22Rv1 (cell line): ENCODE results near the gene NEDD4L.
"Not testable (repeated sequence)": the region's sequence is repeated elsewhere in the genome, so short reads cannot be mapped to it uniquely, and the experiment has no call there.

Experiments used
- H3K27ac ChIP-seq: fragments of 450-650 bp; 2 replicates; pipeline ENCODE4 v1.5.1; 2017
- ZFX ChIP-seq: fragments of 450-650 bp; IDR thresholded peaks from 2 replicates; pipeline ENCODE4 v1.6.1; 2017; ENCODE audit warnings: antibody characterized with exemption, borderline replicate concordance
- TF ChIP-seq, protein P1 (sequence below): fragments of 450-650 bp; IDR thresholded peaks from 2 replicates; pipeline ENCODE4 v1.5.1; 2017; ENCODE audit warnings: mild to moderate bottlenecking

Gene NEDD4L

DNA sequence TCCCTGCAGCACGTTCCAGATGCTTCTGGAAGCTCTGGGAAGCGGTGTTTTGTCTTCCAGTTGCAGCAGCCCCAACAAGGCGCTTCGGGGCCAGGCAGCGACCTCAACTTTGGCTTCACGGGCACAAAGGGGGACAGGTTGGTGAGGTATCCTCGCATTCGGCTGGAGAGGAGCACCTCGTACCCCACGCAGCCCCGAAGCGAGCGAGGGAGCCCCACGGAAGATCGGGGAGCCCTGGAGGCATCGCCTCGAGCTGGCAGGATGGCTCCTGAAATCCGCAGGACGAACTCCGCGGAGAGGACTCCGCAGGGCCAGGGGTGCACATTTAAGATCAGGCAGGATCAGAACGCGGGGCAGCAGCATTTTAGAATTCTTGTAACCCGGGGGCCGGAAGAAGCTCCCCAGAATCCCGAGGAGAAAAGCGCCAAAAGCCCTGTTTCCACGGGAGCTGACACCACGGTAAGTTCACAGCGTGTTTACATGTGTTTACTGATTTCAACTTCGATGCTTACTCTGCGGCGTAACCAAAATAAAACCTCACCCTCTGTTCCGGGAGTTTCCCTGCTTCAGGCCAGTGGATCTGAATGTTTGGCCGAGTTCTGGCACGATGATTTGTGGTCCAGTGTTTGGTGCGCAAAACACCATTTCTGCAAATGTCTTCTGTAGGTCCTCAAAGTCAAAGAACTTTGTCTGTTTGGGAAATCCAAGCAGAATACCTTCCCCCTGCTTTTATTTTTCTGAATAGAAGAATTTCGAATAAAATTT, 212.5 kb downstream of the NEDD4L start:
- no peak overlapping the region for H3K27ac ChIP-seq
- TF ChIP-seq, protein P1, sequence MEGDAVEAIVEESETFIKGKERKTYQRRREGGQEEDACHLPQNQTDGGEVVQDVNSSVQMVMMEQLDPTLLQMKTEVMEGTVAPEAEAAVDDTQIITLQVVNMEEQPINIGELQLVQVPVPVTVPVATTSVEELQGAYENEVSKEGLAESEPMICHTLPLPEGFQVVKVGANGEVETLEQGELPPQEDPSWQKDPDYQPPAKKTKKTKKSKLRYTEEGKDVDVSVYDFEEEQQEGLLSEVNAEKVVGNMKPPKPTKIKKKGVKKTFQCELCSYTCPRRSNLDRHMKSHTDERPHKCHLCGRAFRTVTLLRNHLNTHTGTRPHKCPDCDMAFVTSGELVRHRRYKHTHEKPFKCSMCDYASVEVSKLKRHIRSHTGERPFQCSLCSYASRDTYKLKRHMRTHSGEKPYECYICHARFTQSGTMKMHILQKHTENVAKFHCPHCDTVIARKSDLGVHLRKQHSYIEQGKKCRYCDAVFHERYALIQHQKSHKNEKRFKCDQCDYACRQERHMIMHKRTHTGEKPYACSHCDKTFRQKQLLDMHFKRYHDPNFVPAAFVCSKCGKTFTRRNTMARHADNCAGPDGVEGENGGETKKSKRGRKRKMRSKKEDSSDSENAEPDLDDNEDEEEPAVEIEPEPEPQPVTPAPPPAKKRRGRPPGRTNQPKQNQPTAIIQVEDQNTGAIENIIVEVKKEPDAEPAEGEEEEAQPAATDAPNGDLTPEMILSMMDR, result no peak
- TF ChIP-seq ZFX, result no peak

DNA sequence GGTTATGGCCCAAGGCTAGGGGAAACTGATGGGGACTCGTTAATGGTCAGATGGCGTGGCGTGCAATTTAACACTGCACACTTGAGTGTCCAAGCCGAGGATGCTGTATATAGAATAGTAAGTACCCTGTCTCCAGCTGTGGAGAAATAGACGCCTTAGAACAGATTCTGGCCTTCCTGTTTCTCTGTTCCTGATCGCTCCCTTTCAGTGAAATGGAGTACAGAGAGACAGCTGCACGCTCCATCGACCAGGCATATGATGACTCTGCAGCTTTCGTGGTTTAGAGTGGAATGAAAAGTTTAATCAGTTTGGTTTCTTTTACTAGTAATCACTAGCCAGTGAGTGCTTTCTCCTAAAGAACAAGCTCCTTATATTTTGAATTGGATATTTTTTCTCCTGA, 213.4 kb downstream of the NEDD4L start:
- no peak for TF ChIP-seq ZFX
- TF ChIP-seq, protein P1, result no peak
- no peak overlapping the region for H3K27ac ChIP-seq

- TF ChIP-seq, protein P1, result no peak
- TF ChIP-seq ZFX, result no peak
- H3K27ac ChIP-seq, result no peak overlapping the region
Measured at GRCh38 chr18:58258692-58259342, 214.8 kb downstream of the NEDD4L start.

DNA sequence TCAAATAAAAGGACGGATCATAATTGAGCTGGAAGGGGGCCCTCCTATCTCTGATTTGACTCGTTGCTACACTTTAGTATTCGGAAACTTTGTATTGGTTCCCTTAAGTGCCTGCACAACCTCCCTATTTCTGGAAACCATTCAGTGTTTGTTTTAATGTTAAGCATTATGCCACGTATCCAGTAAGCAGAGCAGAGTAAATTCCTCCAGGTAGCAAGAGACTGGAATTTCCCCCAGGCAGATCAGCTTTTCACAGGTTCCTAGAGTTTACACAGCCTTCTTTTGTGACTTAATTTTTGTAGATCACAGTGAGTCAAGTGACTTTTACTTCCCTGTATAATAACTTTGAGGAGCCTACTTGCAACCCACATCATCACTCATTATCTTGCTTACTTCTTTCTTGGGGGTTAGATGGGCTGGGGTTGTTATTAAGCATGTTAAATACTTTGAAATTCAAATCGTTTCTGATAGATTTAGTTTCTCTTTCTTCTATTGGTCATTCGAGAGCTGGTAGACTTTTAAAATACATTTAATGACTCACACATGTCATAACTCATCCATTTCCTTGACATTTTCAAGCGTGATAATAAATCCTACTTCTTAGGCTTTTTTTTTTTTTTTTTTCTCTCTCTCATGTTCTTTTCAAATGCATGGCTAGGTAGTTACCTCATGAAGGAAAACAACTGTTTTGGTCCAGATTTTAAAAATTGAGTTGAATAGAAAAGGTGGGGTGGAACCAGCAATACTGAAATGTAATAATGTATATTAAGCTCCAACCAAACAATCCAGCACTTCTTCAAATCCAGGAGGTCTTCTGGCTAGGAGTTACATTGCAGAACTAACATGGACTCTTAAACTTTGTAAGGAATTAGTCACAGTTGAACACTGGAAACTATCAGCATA, 219.3 kb downstream of the NEDD4L start:
- TF ChIP-seq, protein P1, result no peak
- no peak for TF ChIP-seq ZFX
- H3K27ac ChIP-seq, result peak overlapping the region; percentile 68

DNA sequence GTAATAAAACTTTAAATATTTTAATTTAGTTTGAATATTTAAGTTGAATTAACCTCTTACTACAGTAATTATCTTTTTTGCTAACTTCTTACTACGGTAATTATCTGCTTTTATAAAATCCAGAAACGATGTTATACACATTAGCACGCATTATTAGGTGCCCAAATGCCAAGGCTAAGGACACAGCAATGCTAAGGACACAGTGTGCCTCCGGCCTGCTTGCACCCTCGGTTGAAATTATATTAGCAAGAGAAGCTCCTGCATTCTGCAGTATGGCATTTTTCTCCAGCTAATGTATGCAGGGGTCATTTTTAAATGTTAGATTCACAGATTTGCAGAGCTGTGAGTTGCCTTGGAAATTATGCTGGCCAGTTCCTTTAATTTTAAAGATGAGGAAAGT, 220.0 kb downstream of the NEDD4L start:
- H3K27ac ChIP-seq, result no peak overlapping the region
- TF ChIP-seq ZFX, result no peak

GRCh38 chr18:58264840-58265239, 220.8 kb downstream of the NEDD4L start:
- TF ChIP-seq, protein P1, result no peak
- TF ChIP-seq ZFX, result no peak
- H3K27ac ChIP-seq, result no peak overlapping the region

- H3K27ac ChIP-seq, result not testable (repeated sequence)
Measured at GRCh38 chr18:58265489-58265888, 221.5 kb downstream of the NEDD4L start.

DNA sequence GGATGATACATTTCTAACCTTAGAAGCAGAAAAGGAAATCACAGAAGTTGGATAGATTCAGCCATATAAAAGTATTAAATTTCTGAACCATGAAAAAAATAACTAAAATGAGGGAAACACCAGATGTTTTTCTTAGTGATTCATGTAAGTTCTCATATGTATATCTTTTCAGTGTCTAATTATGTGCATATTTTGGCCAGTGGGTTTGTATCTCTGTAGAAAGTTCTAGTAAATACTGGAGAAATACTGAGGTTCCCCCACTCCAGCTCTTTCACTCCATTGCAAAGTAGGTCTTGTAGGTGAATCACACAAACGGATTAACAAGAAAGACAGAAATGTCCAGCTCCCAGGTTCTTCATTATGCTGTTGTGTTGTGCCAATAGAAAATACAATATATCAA, 222.3 kb downstream of the NEDD4L start:
- H3K27ac ChIP-seq, result no peak overlapping the region
- TF ChIP-seq, protein P1, result no peak
- TF ChIP-seq ZFX, result no peak
